Measurements from ENCODE around the gene CLIC5. TPM values are rescaled to one million over a fixed set of nuclear protein-coding genes. Genes with fewer than 3 reads are reported as not detected.

CLIC5 gene
- total RNA-seq, 1 experiment from 2014 or later = 0.20 TPM

DNA sequence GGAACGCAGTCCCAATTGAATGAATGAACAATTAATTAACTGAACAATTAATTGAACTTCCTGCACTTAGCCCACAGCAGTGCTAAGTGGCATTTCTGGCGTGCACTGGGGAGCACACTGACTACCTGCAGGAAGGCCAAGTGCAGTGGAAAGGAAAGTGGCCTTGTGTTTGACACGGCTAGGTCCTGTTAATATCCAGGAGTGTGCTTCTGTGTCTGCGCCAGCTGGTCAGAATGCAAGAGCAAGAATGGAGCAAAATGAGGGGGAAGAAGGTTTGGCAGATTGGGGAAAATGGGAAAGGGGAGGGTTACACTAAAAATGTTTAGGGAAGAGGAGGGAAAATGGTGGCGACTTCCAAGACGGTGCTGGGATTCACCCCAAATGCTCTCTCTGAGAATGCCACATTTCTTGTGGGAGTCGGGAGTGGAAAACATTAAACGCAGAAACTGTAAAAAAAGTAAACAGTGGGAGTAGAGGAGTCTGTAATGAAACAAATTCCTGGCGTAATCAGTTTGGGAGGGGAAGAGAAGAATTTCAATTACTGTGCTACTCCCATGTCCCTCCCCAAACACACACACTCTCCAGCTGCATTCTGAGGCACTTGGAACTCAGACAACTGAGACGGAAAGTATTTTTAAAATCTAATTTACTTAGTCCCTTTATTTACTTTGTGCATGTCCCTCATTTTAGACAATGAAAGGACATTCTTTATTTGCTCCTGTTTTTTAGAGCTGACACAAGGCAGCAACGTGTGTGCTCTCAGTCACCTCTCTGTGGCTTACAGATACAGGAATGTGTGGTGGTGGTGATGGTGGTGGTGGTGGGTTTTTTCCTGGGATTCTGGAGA, 64.1 kb downstream of the CLIC5 start:
- Mint-ChIP-seq H3K4me3 (no peak overlapping the region), H3K27me3 (ENCODE audit: low read depth) (peaks cover 2% of the 10 kb centered on the region), H3K9me3 (no peaks in the 10 kb centered on the region), H3K36me3 (ENCODE audit: insufficient read depth in 1 of 3, low read depth in 3 of 3) (no peaks in the 10 kb centered on the region), H3K4me1 (peaks cover 13 to 14% of the 10 kb centered on the region in 2 experiments), H3K27ac (no peak overlapping the region)
- WGBS (ENCODE audit: extremely low coverage, insufficient read length, low lambda C conversion rate) = no CpG with 5 or more reads among the region's 11 CpGs
- H3K27me3 ChIP-seq (ENCODE audit: insufficient read depth, low read length) = no peaks in the 10 kb centered on the region
- H4K20me1 ChIP-seq (ENCODE audit: control insufficient read depth, insufficient read depth, insufficient read length) = no peaks in the 10 kb centered on the region
- no peak overlapping the region for H2BK20ac ChIP-seq (ENCODE audit: low read depth, low read length, poor library complexity, severe bottlenecking)
- H2BK5ac ChIP-seq (ENCODE audit: insufficient read length, low read length) = no peak overlapping the region
- H3K56ac ChIP-seq (ENCODE audit: insufficient read length, low read depth, low read length) = no peak overlapping the region
- H3K4me1 ChIP-seq (ENCODE audit: insufficient read depth, low read length) = no peaks in the 10 kb centered on the region; the same call in 1 of the 2 replicates
- no peaks in the 10 kb centered on the region for H3K79me2 ChIP-seq (ENCODE audit: insufficient read depth, low read length)
- H3K14ac ChIP-seq (ENCODE audit: insufficient read depth, low read length) = no peak overlapping the region
- H2BK120ac ChIP-seq (ENCODE audit: low read depth, low read length, poor library complexity, severe bottlenecking) = no peak overlapping the region
- H2AFZ ChIP-seq (ENCODE audit: low read length) = no peak overlapping the region
- H3T11ph ChIP-seq (ENCODE audit: low read length) = no peak overlapping the region
- H4K5ac ChIP-seq (ENCODE audit: insufficient read length, low read depth, low read length) = no peak overlapping the region
- H3K4ac ChIP-seq (ENCODE audit: low read depth, low read length) = no peak overlapping the region
- TF ChIP-seq, protein P1, sequence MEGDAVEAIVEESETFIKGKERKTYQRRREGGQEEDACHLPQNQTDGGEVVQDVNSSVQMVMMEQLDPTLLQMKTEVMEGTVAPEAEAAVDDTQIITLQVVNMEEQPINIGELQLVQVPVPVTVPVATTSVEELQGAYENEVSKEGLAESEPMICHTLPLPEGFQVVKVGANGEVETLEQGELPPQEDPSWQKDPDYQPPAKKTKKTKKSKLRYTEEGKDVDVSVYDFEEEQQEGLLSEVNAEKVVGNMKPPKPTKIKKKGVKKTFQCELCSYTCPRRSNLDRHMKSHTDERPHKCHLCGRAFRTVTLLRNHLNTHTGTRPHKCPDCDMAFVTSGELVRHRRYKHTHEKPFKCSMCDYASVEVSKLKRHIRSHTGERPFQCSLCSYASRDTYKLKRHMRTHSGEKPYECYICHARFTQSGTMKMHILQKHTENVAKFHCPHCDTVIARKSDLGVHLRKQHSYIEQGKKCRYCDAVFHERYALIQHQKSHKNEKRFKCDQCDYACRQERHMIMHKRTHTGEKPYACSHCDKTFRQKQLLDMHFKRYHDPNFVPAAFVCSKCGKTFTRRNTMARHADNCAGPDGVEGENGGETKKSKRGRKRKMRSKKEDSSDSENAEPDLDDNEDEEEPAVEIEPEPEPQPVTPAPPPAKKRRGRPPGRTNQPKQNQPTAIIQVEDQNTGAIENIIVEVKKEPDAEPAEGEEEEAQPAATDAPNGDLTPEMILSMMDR (conservative IDR thresholded peaks at IDR 0.05) = no peak
- no peak overlapping the region for H2AK5ac ChIP-seq (ENCODE audit: insufficient read length, low read length)
- no peaks in the 10 kb centered on the region for H3K79me1 ChIP-seq (ENCODE audit: insufficient read depth, low read depth, low read length, poor library complexity, severe bottlenecking)
- no peak overlapping the region for H3K18ac ChIP-seq (ENCODE audit: insufficient read length, low read depth, low read length)
- no peak overlapping the region for H3K4me2 ChIP-seq (ENCODE audit: insufficient read depth, insufficient read length, low read length)
- H3K23ac ChIP-seq (ENCODE audit: insufficient read length, low read depth, low read length) = no peak overlapping the region
- DNase-seq = no peak
- no peak overlapping the region for H2BK15ac ChIP-seq (ENCODE audit: low read depth, low read length)
- no peaks in the 10 kb centered on the region for H3K23me2 ChIP-seq (ENCODE audit: insufficient read length, low read depth, low read length, poor library complexity, severe bottlenecking)
- no peak overlapping the region for H3K9ac ChIP-seq (ENCODE audit: extremely low read depth, insufficient read length, low read length)
- no peak overlapping the region for H2BK12ac ChIP-seq (ENCODE audit: insufficient read length, low read depth, low read length)
- H4K91ac ChIP-seq (ENCODE audit: insufficient read length, low read depth, low read length) = no peak overlapping the region
- H4K8ac ChIP-seq (replicated peaks; ENCODE audit: insufficient read length, low read depth, low read length) = no peak overlapping the region
- no peaks in the 10 kb centered on the region for H3K9me3 ChIP-seq (ENCODE audit: control insufficient read depth, low read depth, low read length)
- no peak overlapping the region for H3K27ac ChIP-seq (ENCODE audit: insufficient read length, low read depth, low read length)

Data from H9 (cell line).